HG03108 (cell line): ENCODE measurements around the gene GOLPH3.
"Not testable (repeated sequence)": the region's sequence is repeated elsewhere in the genome, so short reads cannot be mapped to it uniquely, and the experiment has no call there.

Experiments used
- ATAC-seq: cut with Tn5 transposase; IDR thresholded peaks from one replicate; pipeline ENCODE4 v1.9.1; 2021; ENCODE audit warnings: moderate library complexity; ENCODE audit not compliant: unreplicated experiment

Gene GOLPH3

GRCh38 chr5:32174011-32174870 lies at the start of gene GOLPH3:
TSS of gene GOLPH3 (minus strand) at chr5:32174319. CDS start at chr5:32174034, 285 bp downstream.
- ATAC-seq, result peak; percentile 87

DNA sequence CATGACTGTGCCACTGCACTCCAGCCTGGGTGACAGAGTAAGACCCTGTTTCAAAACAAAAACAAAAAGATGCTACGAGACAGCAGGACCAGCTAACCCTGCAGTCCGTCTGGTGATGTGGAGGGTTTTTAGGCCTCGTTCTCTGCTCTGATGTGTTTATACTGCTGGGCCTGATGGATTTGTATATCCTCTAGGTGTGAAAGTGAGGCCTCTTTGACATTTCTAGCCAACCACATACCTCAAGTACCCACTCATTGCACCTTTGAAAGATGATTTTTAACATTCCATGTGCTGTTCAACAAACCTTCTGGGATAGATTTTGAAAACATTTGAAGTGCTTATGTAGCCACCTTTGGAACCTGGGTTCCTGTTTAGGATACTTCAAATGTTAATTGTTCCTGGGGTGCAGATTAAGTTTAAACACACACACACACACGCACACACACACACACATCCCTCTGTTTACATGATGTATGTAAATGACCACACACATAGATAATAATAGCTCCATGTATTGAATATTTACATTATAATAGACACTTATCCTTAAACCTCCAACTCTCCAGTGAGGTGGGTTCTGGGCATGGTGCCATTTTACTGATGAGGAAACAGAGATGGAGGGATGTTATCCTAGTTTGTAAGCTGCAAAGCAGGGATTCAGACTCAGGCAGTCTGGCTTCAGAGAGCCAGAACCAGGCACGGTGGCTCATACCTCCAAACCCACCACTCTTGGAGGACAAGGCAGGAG lies 48.8 kb upstream of the GOLPH3 start:
- ATAC-seq, result no peak

- no peak for ATAC-seq
These were observed 43.8 kb upstream of the GOLPH3 start for GRCh38 chr5:32217886-32218396.

GRCh38 chr5:32214344-32214743 lies 40.2 kb upstream of the GOLPH3 start:
- not testable (repeated sequence) for ATAC-seq

GRCh38 chr5:32210151-32210550 lies 36.0 kb upstream of the GOLPH3 start:
- ATAC-seq, result no peak

GRCh38 chr5:32208837-32209236 lies 34.7 kb upstream of the GOLPH3 start:
- ATAC-seq, result not testable (repeated sequence)

- no peak for ATAC-seq
These were observed 33.2 kb upstream of the GOLPH3 start for GRCh38 chr5:32207355-32207634.

GRCh38 chr5:32206509-32207354 lies 32.6 kb upstream of the GOLPH3 start:
- no peak for ATAC-seq

DNA sequence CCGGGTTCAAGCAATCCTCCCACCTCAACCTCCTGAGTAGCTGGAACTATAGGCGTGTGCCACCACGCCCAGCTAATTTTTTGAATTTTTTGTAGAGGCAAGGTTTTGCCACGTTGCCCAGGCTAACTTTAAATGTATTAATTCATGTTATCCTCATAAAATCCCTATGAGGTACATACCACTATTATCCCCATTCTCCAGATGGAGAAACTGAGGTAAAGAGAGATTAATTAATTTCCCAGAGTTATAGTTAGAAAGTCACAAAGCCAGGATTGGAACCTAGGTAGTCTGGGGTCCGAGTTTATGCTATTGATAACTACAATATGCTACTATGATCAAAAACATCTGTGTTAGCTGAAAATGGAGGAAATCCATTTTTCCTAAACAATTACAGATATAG lies 31.9 kb upstream of the GOLPH3 start:
- ATAC-seq, result no peak

- ATAC-seq, result no peak
These were observed 28.3 kb upstream of the GOLPH3 start for GRCh38 chr5:32202394-32202793.

- no peak for ATAC-seq
These were observed 27.1 kb upstream of the GOLPH3 start for GRCh38 chr5:32201122-32201753.

GRCh38 chr5:32197032-32197431 lies 22.9 kb upstream of the GOLPH3 start:
- no peak for ATAC-seq

DNA sequence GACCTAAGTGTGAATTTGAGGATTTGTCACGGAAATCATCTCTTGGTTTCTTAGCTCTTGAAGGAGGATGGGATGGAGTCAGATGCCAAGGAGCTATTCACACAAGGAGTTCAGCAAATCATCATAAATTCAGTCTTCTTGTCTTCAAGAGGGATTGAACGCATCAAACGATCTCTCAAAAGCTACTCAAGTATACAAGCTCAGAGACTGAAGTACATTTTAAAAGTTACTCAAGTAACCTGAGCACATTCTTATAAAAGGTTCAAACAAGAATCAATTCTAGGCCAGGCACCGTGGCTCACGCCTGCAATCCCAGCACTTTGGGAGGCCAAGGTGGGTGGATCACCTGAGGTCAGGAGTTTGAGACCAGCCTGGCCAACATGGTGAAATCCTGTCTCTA lies 21.1 kb upstream of the GOLPH3 start:
- ATAC-seq, result no peak

- ATAC-seq, result peak; percentile 66
These were observed 19.5 kb upstream of the GOLPH3 start for GRCh38 chr5:32193591-32193990.

GRCh38 chr5:32190095-32190494 lies 16.0 kb upstream of the GOLPH3 start:
- no peak for ATAC-seq

GRCh38 chr5:32187675-32188074 lies 13.6 kb upstream of the GOLPH3 start:
- ATAC-seq, result no peak

- peak; percentile 87 for ATAC-seq
These were observed 8.4 kb upstream of the GOLPH3 start for GRCh38 chr5:32182463-32183063.

- ATAC-seq, result peak; percentile 19
These were observed 680 bp downstream of the GOLPH3 start for GRCh38 chr5:32173267-32174010.

GRCh38 chr5:32172923-32173266 lies 1.2 kb downstream of the GOLPH3 start:
- no peak for ATAC-seq
